ENCODE data around the gene WLS.
"Not testable (repeated sequence)": the region's sequence is repeated elsewhere in the genome, so short reads cannot be mapped to it uniquely, and the experiment has no call there.

WLS gene

DNA sequence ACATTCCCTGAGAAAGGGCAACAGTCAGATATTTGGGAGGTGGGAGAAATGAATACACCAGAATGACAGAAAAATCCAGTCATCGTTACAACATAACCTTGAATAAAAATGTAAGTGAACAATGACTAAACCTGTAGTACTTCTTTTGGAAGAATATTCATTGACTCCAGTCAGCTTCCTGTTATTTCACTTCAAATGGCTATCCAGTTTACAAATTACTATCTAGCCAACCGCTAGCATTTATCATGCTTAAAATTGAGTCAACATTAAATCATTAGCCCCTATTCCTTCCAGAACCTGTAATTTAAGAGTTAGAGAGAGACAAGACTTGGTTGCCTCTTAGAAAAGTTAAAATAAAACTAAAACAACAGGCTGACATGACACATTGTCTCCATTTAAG, 33.6 kb downstream of the WLS start:
- no peak for DNase-seq (ENCODE audit: low spot score)

DNA sequence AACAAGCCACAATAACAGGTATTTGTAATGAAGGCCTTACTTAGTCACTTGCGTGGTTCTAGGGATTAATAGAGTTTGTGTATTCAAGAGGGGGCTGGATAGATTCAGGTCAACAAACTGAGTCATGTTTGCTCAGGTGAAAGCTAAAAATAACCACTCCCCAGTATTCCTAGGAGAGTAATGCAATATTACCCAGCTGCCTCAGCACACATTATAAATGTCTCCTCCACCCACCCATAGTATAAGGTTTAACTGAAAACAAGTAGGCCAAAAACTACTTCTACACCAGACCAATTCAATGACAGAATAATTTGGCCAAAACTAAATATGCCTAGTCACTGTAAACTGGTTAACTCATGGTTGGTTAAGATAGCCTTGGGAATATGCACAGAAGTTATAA, 34.4 kb downstream of the WLS start:
- DNase-seq (ENCODE audit: low spot score), result no peak

DNA sequence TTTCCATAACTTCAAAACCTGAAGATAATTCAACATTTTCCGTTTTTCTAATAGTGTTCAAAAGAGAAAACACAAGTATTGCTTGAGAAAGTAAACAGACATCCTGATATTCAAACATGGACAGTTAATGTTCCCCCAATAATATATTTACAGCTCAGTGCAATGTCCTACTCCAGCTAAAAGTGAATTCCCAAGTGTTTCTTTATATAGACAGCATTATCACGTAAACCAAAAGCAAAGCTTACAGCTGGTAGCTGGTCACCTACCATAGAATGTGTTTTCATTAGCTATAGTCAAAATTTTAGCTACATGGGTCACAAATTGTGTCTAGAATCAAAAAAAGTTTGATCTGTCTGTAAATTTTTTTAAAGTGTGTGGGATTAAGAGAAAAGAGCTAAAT, 34.9 kb downstream of the WLS start:
- DNase-seq (ENCODE audit: low spot score), result no peak

DNA sequence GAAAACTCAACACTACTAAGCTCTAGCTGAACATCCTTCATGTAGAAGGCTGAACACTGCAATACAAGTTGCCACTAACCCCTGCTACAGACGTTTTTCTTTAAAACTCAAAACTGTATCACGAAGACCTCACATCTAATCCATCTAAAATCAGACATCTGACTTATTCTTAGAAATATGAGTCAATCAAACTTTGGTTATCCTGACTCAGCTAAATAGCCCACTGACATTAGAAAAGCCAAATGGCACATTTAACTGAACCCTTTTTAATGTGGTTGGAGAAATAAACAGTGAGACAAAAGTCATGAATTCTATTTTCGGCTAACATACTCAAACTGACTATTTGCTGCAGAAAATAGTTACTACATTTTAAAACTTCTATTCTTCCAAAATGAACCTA, 35.6 kb downstream of the WLS start:
- DNase-seq (ENCODE audit: low spot score), result no peak

DNA sequence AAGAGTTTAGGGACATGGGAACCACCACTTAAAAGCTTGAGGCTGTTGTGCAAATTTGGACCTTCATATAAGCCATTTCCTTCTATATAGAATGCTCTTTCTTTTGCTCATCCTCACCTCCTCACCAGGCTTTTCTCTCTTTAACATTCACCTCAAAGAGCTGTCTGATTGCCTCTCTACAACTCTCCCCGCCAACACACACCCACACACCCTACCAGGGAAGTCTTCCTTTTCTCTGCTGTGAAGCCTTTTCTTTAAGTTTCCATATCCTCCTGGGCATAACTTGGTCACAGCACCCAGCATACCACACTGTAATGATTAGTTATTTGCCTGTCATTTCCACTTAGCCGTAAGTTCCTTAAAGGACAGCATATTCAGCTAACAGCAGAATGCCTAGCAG, 40.6 kb downstream of the WLS start:
- no peak for DNase-seq (ENCODE audit: low spot score)

DNA sequence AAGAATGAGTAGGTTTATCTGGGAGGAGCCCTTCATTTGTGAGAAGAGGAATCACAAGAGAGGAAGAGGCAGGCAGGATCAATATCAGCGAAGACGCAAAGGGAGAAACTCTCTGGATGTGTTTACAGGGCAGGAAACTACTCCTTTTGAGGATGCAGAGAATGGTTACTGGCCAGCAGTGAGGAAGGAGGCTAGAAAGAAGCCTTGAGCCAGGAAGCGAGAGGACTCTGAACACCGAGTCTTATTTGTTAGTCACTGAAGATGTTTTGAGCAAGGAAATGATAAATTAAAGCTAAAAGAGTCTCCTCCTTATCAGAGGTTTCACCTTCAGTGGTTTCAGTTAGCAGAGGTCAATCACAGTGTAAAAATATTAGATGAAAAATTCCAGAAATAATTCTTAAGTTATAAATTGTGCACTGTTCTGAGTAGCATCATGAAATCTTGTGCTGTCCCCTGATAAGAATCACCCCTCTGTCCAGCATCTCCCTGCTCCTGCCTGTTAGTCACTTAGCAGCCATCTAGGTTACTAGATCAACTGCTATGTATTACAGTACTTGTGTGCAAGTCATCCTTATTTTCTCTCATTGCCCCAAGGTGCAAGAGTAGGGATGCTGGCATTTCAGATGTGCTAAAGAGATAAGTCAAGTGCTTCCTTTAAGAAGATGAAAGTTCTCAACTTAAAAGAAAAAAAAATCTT, 43.5 kb downstream of the WLS start:
- DNase-seq (ENCODE audit: low spot score), result no peak

DNA sequence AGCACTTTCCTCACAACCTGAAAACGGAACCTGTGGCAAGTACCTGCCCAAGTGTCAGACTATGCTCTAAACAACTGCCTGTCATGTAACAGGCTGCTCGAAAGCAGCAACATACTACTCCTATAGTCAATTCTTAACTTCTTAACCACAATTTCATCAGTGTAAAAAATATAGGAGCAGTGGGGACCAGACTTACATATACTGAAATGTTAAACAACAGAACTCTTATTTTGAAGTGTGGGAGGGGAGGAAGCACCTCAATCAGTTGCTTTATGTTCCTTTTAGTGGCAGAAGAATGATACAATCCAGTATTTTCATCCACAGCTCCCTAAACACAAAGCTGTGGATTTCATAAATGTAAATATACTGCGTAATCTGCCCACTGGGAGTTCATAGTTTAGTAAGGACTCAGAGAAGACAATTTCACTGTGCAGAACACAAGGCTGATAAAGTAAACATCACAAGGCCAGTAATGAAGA, 44.2 kb downstream of the WLS start:
- no peak for DNase-seq (ENCODE audit: low spot score)

DNA sequence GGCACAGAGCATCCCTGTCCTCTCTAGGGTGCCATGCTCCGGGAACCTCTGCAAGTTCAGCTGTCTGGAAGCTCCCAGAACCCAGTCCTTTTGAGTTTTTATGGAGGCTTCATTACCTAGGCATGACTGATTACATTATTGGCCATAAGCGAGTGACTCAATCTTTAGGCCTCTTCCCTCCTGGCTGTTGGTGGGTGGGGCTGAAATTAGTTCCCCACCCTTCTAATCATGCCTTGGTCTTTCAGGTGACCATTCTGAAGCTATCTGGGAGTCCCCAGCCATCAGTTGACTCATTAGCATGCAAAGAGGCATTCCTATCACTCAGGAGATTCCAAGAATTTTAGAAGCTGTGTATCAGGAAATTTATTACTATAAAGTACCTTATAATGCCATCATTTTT, 46.6 kb downstream of the WLS start:
- no peak for DNase-seq (ENCODE audit: low spot score)

DNA sequence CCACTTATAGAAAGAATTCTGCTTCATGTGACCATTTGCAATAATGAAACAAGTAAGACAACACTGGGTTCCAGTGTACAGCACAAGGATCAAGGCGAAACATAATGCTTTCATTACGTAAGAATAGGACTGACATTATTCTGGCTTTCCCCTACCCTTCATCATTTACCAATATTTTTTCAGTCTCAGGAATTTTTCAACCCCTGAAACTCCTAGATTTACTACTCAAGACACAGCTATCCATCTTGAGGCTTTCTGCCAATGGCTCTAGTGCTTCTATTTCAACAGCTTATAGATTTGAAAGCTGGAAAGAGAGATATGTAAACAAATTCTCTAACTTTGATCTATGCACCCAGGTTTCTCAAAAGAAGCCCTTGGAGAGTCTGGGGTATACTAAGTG, 48.4 kb downstream of the WLS start:
- no peak for DNase-seq (ENCODE audit: low spot score)

DNA sequence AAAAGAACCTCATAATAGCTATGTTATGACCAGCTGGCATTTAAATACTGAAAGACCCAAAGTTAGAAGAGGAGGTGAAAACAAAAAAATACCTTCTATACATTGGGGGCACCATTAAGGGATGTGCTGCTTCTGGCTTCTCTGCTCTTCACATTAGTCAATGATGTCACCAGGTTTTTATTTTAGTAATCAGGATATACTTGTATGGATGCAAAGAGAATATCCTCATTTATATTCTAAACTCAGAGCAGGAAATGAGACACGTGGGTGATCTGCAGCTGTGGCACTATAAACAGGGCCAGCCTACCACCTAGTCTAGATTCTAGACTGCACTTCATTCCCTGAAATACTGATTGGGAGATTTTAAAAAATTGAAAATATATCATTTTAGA, 51.2 kb downstream of the WLS start:
- DNase-seq (ENCODE audit: low spot score), result no peak

DNA sequence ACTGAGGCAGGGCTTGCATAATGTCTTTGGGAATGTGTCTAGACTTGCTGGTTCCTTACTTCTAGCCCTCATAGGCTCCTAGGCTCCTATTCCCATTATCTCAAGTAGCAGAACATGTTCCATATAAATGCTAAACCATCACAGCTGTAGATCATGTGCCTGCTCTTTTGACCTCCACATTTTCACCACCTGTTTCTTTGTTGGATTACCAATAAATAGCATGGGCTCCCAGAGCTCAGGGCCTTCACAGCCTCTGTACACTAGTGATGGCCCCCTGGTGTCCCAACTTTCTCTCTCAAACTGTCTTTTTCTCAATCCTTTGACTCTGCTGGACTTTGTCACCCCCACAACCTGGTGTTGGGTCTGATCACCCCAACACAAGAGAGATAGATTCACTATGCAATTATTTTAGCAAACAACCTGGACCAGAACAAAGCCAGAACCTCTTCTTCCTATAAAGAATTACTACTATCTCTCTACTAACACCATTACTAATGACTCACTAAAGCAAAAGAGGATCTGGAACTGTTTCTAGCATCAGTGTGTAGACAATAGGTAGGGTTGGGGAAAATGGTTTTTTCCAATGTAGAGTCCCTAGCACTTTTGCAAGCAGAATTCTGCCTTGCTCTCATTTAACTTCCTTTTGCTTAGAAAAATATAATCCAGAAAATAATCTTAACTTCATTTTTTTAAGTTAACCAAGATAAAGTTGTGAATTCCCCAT, 51.7 kb downstream of the WLS start:
- DNase-seq (ENCODE audit: low spot score), result no peak

DNA sequence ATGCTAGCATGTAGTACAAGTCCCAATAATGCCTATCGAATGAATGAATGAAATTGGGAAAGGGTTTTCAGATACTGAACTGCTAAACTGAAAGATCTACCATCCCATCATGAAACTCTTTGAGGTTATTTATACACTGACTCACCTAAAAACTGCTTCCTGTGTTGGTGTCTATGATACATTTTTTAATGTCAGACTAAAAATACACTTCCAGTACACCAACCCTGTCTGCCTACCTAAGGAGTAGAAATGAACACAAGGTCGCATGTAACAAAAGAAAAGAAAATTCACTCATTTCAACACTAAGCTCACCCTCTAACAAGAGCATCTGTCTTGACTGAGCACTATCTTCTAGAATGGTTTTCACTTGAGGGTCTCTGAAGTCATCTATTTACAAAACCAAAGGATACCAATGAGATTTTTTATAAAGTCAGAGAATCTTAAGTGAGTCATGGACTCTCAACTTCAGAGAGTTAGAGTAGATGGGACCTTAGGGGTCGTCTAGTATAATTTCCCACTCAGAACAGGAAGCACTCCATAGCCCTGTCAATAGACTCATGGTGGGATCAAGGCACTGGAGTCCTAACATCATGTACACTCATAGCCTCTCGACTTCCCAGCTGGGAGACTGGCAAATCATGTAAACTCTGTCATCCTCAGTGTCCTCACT, 53.4 kb downstream of the WLS start:
- DNase-seq (ENCODE audit: low spot score), result no peak

DNA sequence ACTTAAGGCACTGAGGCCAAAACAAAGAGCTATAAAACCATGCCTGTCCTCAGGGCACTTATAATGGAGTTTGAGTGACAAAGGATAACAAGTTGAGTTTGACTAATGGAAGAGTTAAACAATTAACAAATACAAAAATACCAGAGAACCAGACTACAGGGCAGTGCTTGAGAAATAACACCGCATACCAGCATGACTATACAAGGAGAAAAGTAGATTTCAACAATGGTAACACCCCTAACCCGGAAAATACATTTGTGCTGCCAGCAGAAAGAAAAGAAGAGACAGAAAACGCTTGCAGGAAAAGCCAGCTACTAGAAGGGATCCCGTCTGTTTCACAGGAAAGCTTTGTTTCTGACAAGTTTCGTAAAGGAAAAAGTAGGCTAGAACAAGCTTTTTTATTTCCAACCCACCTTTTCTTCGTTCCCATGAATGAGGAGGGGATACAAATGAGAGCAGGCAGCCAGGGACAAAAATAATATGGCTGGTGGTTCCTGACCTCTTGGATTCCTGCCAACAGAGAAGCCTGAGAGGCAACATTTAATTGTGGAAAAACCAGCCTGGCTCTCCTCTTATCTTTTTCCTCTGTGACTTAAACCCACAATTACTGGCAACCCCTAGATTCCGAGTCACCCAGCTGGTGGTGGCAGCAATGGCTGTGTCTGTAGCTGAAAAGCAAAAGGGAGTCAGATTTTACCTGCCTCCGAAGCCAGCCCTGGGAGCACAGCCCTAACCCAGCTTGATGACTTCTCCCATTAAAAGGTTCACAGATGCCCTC, 56.5 kb downstream of the WLS start:
- no peak for DNase-seq (ENCODE audit: low spot score)

DNA sequence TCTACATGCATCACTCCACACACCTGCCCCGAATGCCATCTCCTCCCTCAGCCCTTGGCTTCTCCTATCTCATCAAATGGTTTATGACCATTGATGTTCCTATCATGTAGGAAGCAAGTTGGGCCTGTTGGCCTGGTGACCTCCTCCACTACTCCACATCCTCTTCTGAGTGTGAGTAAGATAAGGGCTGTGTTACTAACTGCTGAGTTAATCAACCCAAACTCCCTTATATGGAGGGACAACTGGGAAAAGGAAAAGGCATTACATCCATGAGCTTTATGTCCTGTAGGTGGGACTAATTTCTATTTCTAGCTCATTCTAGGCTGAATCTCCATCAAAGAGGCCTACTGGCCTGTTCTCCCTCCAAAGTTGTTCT, 57.6 kb downstream of the WLS start:
- no peak for DNase-seq (ENCODE audit: low spot score)

DNA sequence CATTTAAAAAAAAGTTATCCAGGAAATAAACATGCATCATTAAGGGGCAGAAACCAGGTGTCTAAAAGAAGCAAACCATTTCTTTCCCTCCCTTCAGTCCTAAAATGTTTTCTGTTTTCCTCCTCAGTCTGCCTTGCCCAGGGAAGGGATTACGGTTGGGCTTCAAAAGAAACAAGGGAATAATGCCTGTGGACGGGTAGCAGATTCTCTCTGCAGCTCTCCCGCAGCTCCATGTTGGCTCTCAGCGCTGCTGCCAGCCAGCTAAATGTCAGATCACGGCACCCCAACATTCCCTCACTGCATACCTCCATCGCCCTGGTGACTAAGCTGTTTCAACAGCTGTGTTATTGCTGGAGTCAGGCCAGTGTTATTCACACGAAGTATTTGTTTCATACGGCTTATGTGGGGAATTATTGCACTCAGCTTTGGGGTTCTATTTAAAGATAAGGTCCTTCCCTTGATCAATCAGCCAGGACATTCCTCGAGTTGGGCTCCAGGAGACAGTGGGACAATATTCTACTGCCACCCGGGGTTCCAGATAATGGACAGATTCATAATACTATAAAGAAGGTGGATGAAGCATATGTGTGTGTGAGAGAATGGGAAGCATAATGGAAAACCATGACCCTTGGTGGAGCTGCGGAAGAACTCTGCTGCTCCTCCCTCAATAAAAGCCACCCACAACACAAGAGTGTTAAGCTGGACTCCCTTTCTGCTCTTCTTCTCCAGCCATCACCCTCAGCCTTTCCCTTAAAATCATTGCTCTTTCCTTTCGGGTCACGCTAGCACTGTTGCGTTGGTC, 58.2 kb downstream of the WLS start:
- DNase-seq (ENCODE audit: low spot score), result no peak

DNA sequence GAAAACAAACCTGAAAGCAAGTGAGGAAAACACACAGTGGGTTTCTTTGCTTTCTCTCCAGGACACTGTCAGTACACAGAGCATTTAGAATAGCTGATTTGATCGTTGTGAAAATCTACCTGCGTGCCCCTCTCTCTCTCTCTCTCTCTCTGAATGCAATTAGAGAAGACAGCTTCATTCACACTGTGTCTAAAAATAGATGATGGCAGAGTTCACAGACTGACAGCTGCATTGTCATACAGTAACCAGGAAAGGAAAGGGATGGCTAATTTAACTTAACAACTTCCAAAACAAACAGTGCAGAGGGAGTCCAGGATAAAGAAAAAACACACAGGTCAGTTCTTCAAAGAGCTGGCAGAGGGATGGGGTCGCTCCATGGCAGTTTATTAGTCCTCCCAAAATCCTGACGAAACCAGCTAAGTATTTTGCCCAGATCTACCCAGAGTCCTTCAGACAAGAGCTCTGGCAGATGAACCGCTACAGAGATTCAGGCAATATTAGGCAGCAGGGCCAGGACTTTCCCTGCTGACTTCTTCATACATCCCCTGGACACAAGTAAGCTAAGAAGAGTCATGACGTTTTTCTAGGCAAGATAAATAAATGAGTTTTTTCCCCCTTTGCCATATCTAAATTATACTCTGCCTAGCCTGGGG, 58.9 kb downstream of the WLS start:
- DNase-seq (ENCODE audit: low spot score), result no peak

DNA sequence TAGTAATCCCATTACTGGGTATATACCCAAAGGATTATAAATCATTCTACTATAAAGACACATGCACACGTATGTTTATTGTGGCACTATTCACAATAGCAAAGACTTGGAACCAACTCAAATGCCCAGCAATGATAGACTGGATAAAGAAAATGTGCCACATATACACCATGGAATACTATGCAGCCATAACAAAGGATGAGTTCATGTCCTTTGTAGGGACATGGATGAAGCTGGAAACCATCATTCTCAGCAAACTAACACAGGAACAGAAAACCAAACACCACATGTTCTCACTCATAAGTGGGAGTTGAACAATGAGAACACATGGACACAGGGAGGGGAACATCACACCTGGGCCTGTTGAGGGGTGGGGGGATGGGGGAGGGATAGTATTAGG, 60.5 kb downstream of the WLS start:
- not testable (repeated sequence) for DNase-seq (ENCODE audit: low spot score)

DNA sequence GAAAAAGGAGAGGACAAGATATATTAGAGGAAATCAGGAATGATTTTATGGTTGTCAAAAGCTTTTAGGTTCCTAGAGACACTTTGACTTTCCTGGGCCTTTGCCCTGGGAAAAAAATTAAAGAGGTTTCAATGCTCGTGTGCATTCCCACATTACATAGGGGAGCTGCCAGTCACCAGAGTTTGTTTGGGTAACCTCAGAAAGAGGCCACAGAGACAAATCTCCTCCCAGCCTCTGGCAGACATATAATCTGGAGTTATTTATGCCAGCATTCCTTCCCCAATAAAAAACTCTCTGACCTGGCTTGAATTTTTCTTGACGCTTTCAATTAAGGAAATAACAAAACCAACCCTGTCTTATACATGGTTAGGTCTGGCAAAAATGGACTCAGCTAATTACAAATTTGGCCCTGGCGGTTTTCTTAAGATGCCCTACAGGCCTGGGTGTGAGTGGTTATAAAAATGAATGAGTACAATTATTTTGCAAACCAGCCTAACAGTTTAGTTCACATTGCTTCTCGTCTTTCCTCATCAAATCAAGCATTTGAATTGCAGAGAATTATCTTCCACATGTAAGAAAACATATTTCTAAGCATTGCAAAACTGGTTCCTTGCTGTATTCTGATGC, 63.7 kb downstream of the WLS start:
- DNase-seq (ENCODE audit: low spot score), result no peak

DNA sequence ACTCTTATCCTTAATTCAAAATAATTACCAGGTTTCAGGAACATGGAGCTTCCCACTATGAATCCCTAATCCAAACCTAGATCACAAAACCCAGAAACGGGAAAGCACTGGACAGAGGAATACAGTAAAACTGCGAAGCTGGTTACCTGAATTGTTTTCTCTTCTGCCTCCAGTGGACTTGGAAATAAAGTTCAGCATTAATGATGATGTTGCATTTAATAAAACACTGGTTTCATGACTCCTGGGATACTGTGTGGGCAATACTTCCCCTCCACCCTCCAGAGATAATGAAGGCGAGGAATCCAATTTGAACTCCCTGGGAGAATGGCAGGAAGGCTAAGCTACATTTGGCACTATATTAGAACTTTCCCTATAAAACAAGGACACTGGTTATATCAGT, 65.1 kb downstream of the WLS start:
- no peak for DNase-seq (ENCODE audit: low spot score)

DNA sequence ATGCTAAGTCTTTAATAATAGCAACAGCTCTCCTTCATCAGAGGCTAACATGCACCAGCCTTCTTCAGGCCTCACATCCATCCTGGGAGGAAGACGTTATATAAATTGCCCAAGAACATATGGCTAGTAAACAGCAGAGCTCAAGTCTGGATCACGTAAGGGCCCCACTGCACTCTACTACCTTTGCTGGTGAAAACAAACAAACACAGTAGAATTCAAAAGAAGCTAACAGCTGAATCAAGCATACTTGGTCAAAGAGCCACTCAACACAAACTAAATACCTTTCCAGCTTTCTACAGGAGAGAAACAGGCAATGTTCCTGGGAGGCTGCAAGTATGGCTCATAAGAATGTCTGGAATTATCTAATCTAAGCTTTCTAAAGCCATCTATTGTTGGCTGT, 66.0 kb downstream of the WLS start:
- DNase-seq (ENCODE audit: low spot score), result no peak

DNA sequence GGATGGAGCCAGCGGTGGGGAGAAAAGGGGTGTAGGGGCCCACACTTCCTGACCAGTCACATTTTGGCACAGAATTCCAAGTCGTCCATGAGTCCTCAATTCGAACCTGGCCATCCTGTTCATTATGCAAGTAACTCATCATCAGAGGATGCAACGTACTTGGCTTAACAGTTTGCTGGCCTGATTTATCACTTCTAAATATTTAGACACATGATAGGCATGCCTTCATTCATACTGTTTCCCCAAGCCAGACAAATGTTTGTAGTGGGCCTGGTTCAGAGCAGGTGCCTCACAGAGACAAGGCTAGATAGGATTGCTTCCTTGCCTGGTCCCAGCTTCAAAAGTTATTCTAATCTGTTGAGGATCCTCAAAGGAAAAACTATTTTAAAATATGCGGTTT, 66.7 kb downstream of the WLS start:
- no peak for DNase-seq (ENCODE audit: low spot score)
